GM19043 (cell line): ENCODE results near the gene ADRA2B.

Experiments used
- ATAC-seq: cut with Tn5 transposase; IDR thresholded peaks from one replicate; pipeline ENCODE4 v1.9.1; 2021; ENCODE audit warnings: low read depth; ENCODE audit not compliant: unreplicated experiment

The ADRA2B gene

GRCh38 chr2:96138179-96139145 is 22.1 kb upstream of the ADRA2B start, which contains the start of gene ASTL:
Gene ASTL (minus strand): TSS chr2:96138502. CDS start chr2:96138436, 66 bp downstream.
- no peak for ATAC-seq

- no peak for ATAC-seq
Observed at GRCh38 chr2:96137321-96138178, 21.2 kb upstream of the ADRA2B start.

GRCh38 chr2:96136129-96136720 is 19.9 kb upstream of the ADRA2B start:
- no peak for ATAC-seq

GRCh38 chr2:96135621-96136020 is 19.2 kb upstream of the ADRA2B start:
- ATAC-seq: no peak

DNA sequence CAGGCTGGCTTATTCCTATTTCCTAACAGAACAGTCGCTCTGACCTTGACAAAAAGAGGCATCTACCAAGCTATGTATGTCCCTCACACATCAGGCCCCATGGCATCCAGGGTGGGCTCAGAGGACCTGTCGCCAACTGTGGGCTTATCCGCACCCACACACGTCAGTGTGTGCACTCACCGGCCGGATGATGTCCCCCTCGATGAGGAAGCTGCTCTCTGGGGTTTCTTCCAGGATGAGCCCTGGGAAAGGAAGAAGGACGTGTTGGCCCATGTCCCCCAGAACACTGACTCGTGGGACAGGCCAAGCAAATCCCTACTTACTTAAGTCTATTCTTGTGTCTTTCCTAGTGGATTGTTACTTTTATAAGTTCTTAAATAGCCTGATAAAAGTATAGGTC is 18.8 kb upstream of the ADRA2B start:
- no peak for ATAC-seq

GRCh38 chr2:96134421-96134820 is 18.1 kb upstream of the ADRA2B start:
- no peak for ATAC-seq

DNA sequence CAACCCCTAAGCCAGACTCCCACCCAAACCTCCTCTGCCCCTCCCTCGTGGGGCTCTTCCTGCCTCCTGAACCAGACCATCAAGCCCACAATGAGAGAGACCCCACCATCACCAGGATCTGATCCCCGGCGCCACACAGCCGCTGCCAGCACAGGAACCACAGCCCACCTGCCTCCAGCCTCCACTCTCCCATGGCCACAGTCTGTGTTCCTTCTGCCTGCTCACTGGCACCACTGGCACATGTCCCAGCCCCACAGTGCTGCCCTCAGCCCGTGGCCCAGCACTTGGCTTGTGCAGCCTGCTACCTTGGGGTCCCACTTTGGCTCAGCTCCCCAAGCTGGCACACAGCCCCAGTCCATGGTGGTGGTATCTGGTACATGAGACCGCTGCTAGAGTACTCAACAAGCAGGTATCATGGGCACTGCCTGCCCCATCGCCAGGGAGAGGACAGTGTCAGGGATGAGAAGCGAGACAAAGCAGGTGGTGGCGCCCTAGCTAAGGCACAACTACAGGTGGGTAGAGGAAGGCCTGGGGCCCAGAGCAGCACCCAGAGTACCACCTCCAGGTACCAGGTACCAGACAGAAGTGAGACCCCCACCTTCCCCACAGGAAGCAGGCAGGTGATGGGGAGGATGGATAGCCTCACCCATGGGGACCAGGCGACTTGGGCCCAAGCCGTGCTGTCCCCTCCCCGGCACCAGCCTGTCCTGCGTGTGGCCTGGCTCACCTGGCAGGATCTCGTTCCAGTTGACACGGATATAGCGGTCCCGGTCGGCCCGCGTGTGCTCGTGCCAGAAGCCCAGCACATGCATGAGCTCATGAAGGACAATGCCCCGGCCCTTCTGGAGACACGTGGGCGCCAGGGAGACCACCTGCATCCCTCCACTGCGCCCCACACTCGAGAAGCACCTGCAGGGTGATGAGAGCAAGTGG is 15.7 kb upstream of the ADRA2B start:
- no peak for ATAC-seq

- no peak for ATAC-seq
Observed at GRCh38 chr2:96131152-96131812, 14.9 kb upstream of the ADRA2B start.

GRCh38 chr2:96130483-96130882 is 14.1 kb upstream of the ADRA2B start:
- ATAC-seq: no peak

- ATAC-seq: no peak
Observed at GRCh38 chr2:96129528-96130120, 13.3 kb upstream of the ADRA2B start.

DNA sequence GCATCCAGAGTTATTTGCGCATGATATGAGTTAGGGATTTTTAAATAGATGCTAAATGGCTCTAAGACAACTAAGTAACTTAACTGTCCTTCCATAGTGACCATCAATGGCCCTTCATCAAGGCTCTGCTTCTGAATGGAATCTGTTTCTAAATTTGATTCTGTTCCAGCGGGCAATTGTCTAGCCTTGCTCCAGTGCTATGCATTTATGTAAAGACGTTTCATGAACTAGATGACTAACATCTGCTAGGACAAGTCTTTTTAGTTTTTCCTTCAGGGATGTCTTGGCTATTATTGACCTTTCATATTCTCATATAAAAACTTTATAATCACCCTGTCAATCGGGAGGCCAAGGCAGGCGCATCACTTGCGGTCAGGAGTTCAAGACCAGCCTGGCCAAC is 12.1 kb upstream of the ADRA2B start:
- no peak for ATAC-seq

DNA sequence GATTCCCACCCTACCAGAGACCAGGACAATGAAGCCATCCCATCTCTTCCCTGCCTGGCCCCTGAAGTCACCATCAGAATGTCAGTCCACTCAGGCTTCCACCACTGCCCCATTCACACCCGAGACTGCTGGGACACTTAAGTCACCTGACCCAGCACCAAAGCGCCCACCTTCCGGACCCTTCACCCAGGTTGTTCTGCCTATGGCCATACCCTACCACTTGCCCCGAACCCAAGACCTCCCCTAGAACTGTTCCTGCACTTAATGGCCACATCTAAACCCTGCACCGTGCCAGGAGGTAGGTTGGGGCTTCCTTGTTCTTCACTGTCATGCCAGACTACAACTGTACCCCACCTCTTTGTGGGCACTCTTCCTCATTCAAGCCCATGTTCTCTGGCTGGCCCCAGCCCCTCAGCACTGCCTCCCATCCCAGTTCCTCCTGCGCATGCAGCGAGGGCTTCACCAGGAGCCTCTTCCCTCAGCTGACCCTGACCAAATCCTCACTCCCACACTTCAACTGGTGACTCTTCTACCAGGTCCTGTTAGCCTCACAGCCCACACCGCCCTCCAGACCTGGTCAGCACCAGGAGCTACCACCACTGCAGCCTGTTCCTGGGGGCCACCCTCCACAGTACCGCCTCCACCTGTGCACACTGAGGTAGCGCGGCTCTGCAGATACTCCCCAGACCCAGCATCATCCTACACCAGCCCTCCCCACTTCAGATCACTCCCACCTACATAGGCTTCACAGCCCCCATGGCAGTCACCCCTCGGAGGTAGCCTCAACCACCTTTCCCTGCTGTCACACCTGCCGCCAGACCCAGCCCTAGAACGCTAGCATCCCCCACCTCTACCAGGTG is 8.3 kb upstream of the ADRA2B start:
- ATAC-seq: no peak

GRCh38 chr2:96123936-96124335 is 7.6 kb upstream of the ADRA2B start:
- no peak for ATAC-seq

DNA sequence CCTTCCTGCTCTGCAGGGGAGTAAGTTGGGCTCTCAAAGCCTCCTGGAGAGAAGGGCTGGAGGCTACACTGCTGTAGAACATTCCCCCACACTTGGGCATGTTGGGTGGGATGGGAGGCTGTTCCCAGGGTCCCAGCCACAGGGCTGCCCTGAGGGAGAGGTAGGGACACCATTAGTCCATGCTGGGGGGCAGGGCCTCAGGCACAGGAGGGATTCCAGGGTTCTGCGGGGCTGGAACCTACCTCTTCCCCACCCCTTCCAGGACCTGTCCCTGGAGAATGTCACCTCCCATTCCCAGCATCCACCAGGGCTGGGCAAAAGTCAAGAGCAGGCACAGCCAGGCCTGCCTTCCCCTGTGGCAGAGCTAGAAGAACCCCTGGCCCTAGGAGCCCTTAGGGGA is 6.9 kb upstream of the ADRA2B start:
- ATAC-seq: no peak

- ATAC-seq: no peak
Observed at GRCh38 chr2:96122391-96122790, 6.0 kb upstream of the ADRA2B start.

- ATAC-seq: no peak
Observed at GRCh38 chr2:96121414-96121813, 5.0 kb upstream of the ADRA2B start.

DNA sequence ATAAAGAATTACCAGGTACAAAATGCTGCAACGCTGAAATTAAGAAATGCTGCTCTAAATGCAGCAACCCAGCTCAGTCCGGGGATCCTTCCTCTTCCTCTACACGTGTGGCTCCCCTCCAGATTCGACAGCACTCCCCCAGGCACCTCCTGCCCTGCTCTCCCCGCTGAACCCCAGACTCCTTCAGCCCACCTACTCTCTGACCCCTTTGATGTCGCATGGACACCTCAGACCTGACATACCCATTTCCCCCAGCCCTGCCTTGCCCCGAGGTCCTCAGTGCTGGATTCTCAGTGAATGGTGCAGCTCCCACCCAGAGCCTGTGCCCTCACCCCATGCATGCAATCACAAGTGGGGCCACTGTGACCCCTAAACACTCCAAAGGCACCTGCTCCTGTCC is 4.6 kb upstream of the ADRA2B start:
- no peak for ATAC-seq

GRCh38 chr2:96120091-96120720 is 3.8 kb upstream of the ADRA2B start:
- ATAC-seq: no peak
